GM18502 (cell line): Measurements from ENCODE around the gene CCDC200.
"Not testable (repeated sequence)": the region's sequence is repeated elsewhere in the genome, so short reads cannot be mapped to it uniquely, and the experiment has no call there.

Experiments used
- ATAC-seq: cut with Tn5 transposase; IDR thresholded peaks from one replicate; pipeline ENCODE4 v1.9.1; 2021; ENCODE audit warnings: mild to moderate bottlenecking; ENCODE audit not compliant: unreplicated experiment, poor library complexity

CCDC200 gene

GRCh38 chr17:43228020-43228782 lies at the start of gene CCDC200:
CCDC200 (minus strand) TSS chr17:43228623; CDS start chr17:43228554, 69 bp downstream.
- not testable (repeated sequence) for ATAC-seq

GRCh38 chr17:43272914-43273313 lies 44.5 kb upstream of the CCDC200 start:
- ATAC-seq = not testable (repeated sequence)

- ATAC-seq = not testable (repeated sequence)
Measured at GRCh38 chr17:43272483-43272882, 44.1 kb upstream of the CCDC200 start.

GRCh38 chr17:43270552-43271504 lies 42.4 kb upstream of the CCDC200 start:
- not testable (repeated sequence) for ATAC-seq

GRCh38 chr17:43246456-43246855 lies 18.0 kb upstream of the CCDC200 start:
- not testable (repeated sequence) for ATAC-seq

- not testable (repeated sequence) for ATAC-seq
Measured at GRCh38 chr17:43240596-43241352, 12.4 kb upstream of the CCDC200 start.

GRCh38 chr17:43239597-43239996 lies 11.2 kb upstream of the CCDC200 start:
- ATAC-seq = not testable (repeated sequence)

- not testable (repeated sequence) for ATAC-seq
Measured at GRCh38 chr17:43233877-43234276, 5.5 kb upstream of the CCDC200 start, which contains the start of gene RNU2-1. RNU2-1 (minus strand) TSS chr17:43233977.

- not testable (repeated sequence) for ATAC-seq
Measured at GRCh38 chr17:43233263-43233662, 4.8 kb upstream of the CCDC200 start.

- ATAC-seq = not testable (repeated sequence)
Measured at GRCh38 chr17:43232021-43232699, 3.7 kb upstream of the CCDC200 start.

- ATAC-seq = not testable (repeated sequence)
Measured at GRCh38 chr17:43231205-43232020, 3.0 kb upstream of the CCDC200 start.

GRCh38 chr17:43226393-43226792 lies 2.0 kb downstream of the CCDC200 start:
- no peak for ATAC-seq

GRCh38 chr17:43224146-43224705 lies 4.2 kb downstream of the CCDC200 start:
- no peak for ATAC-seq

GRCh38 chr17:43220511-43221125 lies 7.8 kb downstream of the CCDC200 start:
- ATAC-seq = no peak

- ATAC-seq = no peak
Measured at GRCh38 chr17:43219746-43220380, 8.6 kb downstream of the CCDC200 start.

- ATAC-seq = no peak
Measured at GRCh38 chr17:43219001-43219400, 9.4 kb downstream of the CCDC200 start.

GRCh38 chr17:43217614-43218087 lies 10.8 kb downstream of the CCDC200 start:
- ATAC-seq = no peak
